HL-60/S4 treated with retinoic acid at 250 ng/mL for 4 days and 3 days (cell line): ENCODE results near the gene TUBA3D.
"Not testable (repeated sequence)": the region's sequence is repeated elsewhere in the genome, so short reads cannot be mapped to it uniquely, and the experiment has no call there.

Source experiments
- in situ Hi-C: fragments of 300-500 bp; cut with MboI; formaldehyde crosslinking; loops from 2 replicates; pipeline ENCODE4 v1.7.0; 2022; ENCODE audit warnings: low sequenced_read_pairs

TUBA3D gene

GRCh38 chr2:131511969-131512870, 36.3 kb downstream of the TUBA3D start:
- in situ Hi-C loops, result not testable (repeated sequence)

DNA sequence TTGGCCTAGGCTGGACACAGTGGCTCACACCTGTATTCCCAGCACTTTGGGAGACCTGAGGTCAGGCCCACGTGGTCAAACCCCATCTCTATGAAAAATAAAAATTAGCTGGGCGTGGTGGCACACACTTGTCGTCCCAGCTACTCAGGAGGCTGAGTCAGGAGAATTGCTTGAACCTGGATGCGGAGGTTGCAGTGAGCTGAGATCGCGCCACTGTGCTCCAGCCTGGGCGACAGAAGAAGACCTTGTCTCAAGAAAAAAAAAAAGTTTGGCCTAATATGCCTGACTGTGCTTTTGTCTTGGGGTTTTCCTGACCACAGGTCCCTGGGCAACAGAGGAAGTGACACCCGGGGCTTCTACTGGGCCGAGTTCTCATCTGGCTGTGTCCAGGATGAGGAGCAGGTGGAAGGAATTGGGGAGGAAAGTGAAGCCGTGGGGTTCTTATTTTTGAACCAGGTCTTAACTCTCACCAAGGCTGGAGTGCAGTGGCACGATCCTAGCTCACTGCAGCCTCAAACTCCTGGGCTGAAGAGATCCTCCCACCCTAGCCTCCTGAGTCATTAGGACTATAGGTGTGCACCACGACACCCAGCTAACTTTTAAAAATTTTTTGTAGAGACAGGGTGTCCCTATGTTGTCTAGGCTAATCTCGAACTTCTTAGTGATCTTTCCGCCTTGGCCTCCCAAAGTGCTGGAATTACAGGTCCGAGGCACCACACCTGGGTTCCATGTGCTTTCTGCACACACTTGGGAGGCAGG, 38.7 kb downstream of the TUBA3D start:
- in situ Hi-C loops, result not testable (repeated sequence)

GRCh38 chr2:131515235-131515634, 39.3 kb downstream of the TUBA3D start:
- in situ Hi-C loops, result not testable (repeated sequence)

GRCh38 chr2:131516011-131516410, 40.1 kb downstream of the TUBA3D start:
- in situ Hi-C loops, result no loop called here

GRCh38 chr2:131516621-131517020, 40.7 kb downstream of the TUBA3D start:
- in situ Hi-C loops, result not testable (repeated sequence)

- in situ Hi-C loops, result no loop called here
Measured at GRCh38 chr2:131517106-131517831, 41.4 kb downstream of the TUBA3D start.

GRCh38 chr2:131517856-131518255, 41.9 kb downstream of the TUBA3D start:
- in situ Hi-C loops, result not testable (repeated sequence)

- in situ Hi-C loops, result not testable (repeated sequence)
Measured at GRCh38 chr2:131518531-131518930, 42.6 kb downstream of the TUBA3D start.

GRCh38 chr2:131519466-131519865, 43.5 kb downstream of the TUBA3D start:
- in situ Hi-C loops, result no loop called here

DNA sequence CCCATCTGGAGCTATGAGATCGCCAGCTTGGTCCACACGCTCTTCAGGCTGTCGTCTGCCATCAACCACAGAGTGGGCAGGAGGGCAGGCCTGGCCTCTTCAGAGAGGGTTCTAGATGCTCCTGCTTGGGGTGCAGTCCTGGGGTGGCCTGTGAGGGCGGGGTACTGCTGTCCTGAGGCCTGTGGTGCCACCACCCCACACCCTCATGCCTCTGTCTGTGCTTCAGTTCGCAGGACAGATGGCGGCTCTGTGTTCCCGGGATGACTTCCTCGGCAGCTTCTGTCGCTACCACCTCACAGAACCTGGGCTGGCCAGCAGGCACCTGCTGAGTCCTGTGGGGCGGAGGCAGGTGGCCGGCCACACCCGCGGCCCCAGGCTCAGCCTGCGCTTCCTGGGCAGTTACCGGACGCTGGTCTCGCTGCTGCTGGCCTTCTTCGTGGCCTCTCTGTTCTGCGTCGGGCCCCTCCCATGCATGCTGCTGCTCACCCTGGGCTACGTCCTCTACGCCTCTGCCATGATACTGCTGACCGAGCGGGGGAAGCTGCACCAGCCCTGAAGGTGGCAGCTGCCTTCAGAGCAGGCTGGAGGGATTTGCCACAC, 44.1 kb downstream of the TUBA3D start:
- in situ Hi-C loops, result not testable (repeated sequence)

DNA sequence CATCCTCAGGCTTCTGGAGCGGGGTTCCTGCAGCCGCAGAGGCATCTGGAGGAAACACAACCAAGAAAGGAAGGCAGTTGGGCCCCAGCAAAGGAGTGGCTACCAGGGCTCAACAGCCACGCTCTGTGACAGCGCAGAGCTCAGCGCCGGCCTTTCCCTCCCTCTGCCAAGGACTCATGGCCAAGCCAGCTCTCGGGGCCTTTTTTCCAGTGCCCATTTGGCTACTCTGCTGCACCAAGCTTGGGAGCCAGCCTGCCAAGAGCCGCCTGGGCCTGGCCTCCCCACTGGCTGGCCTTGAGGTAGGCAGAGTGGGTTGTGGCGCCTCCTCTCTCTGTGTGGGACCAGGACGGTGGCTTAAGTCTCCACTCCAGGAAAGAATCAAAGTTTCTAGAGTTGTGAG, 44.6 kb downstream of the TUBA3D start:
- in situ Hi-C loops, result no loop called here

- in situ Hi-C loops, result not testable (repeated sequence)
Measured at GRCh38 chr2:131521524-131521923, 45.6 kb downstream of the TUBA3D start.

GRCh38 chr2:131521961-131522781, 46.3 kb downstream of the TUBA3D start:
- in situ Hi-C loops, result no loop called here

DNA sequence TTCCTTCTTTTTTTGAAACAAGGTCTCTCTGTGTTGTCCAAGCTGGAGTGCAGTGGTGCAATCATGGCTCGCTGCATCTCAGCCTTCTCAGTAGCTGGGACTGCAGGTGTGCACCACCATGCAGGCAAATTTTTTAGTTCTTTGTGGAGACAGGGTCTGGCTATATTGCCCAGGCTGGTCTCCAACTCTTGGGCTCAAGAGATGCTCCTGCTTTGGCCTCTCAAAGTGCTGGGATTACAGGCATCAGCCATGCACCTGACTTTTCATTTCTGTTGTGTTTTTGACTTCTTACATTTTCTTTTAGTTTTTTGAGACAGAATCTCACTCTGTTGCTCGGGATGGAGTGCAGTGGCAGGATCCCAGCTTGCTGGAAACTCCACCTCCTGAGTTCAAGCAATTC, 49.3 kb downstream of the TUBA3D start:
- in situ Hi-C loops, result not testable (repeated sequence)

DNA sequence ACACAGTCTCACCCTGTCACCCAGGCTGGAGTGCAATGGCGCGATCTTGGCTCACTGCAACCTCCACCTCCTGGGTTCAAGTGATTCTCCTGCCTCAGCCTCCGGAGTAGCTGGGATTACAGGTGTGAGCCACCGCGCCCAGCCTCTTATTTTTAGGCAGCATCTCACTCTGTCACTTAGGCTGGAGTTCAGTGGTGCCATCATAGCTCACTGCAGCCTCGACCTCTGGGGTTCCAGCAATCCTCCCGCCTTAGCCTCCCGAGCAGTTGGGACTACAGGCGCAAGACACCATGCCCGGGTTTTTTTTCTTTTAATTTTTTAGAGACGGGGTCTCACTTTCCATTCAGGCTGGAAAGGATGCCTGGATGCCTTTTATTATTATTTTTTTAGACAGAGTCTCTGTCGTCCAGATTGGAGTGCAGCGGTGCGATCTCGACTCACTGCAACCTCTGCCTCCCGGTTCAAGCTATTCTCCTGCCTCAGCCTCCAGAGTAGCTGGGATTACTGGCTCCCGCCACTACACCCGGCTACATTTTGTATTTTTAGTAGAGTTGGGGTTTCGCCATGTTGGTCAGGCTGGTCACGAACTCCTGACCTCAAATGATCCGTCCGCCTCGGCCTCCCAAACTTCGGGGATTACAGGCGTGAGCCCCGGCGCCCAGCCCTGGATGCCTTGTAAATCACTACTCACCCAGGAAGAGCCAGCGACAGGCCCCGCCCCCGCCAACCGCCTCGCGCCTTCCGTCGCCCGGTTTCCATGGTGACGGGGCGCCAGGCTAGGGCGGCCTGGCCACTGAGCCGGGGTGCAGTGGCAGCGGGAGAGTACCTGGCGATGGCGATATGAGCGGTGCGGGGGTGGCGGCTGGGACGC, 51.4 kb downstream of the TUBA3D start, which contains the start of gene CCDC74A:
Gene CCDC74A, plus strand, starts transcription at position 758 of the 871 bp plus-strand sequence. Its CDS starts 83 bp downstream, at position 841.
- in situ Hi-C loops, result not testable (repeated sequence)

DNA sequence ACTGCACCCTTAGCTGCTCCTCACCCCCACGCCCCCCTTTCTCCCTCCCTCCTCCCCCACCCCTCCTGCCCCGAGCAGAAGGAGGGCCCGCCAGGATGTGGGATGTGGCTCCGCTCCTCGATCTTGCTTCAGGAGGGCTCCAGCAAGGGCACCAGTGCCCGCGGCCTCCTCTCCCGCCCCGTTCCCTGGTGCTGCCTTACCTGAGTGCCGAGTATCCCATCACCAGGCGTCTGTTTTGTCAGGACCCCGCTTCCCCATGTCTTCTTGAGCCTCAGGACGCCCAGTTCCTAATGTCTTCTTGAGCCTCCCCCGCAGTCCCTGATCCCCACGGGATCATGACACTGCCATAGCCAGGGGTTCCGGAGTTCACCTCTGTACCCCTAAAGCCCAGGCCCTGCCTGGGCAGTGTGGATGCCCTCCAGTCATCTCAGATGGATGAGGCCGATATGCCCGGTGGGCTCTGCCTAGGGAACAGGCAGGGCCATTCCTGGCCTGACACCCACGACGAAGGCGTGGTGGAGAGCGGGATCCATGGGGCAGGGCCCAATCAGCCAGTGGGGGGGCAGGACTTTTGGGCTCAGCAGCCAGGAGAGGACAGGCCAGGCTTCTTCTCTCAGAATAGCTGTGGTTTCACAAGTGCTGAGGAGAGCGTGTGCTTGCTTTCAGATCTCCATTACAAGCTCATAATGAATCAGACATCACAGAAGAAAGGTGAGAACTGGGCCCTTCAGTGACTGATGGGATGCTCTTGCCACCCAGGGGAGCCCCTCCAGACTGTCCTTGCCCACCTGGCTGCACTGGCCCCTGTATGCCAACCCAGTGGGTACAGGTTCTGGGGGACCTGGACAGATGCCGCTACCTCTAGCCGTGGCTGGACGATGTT, 53.3 kb downstream of the TUBA3D start:
- in situ Hi-C loops, result not testable (repeated sequence)

GRCh38 chr2:131529864-131530445, 54.0 kb downstream of the TUBA3D start:
- in situ Hi-C loops, result not testable (repeated sequence)
